Aorta (tissue), 5 donors: ENCODE results near the gene MOV10L1. TPM values are rescaled to one million over a fixed set of nuclear protein-coding genes. Genes with fewer than 3 reads are reported as not detected.
A peak's percentile ranks its signal among the peaks of the same experiment; 100 is the strongest.

Experiments used
- ATAC-seq: fragments of 200-7000 bp; cut with Tn5 transposase; one replicate; pipeline ENCODE4 v1.9.1; 2022; ENCODE audit warnings: moderate library complexity; ENCODE audit not compliant: low FRiP score
- DNase-seq, 2 donors: peaks; one replicate each; pipeline ENCODE4 v3.0.0-alpha.2; 2020
- H3K27ac ChIP-seq, 2 donors: one replicate each; pipeline ENCODE4 v1.5.1; 2013; ENCODE audit warnings: low read length in 2 of 2, mild to moderate bottlenecking in 2 of 2, moderate library complexity in 2 of 2, control low read depth in 1 of 2, inconsistent platforms in 1 of 2, low read depth in 1 of 2
- H3K27me3 ChIP-seq, 2 donors: one replicate each; pipeline ENCODE4 v1.6.1; 2013; ENCODE audit warnings: control low read depth in 1 of 2, low read length in 1 of 2, mild to moderate bottlenecking in 1 of 2, moderate library complexity in 1 of 2; ENCODE audit not compliant: insufficient read depth in 2 of 2, control insufficient read depth in 1 of 2
- H3K36me3 ChIP-seq, 2 donors: one replicate each; pipeline ENCODE4 v1.6.1; 2013; ENCODE audit warnings: control low read depth in 1 of 2, low read length in 1 of 2, mild to moderate bottlenecking in 1 of 2; ENCODE audit not compliant: insufficient read depth in 2 of 2, control insufficient read depth in 1 of 2
- H3K4me1 ChIP-seq, 2 donors: one replicate each; pipeline ENCODE4 v1.6.1; 2013; ENCODE audit warnings: low read length in 2 of 2, control low read depth in 1 of 2, mild to moderate bottlenecking in 1 of 2, moderate library complexity in 1 of 2; ENCODE audit not compliant: insufficient read depth in 2 of 2, control insufficient read depth in 1 of 2
- H3K4me3 ChIP-seq, 2 donors: one replicate each; pipeline ENCODE4 v1.5.1; 2013; ENCODE audit warnings: low read length in 2 of 2, control low read depth in 1 of 2, mild to moderate bottlenecking in 1 of 2
- H3K9me3 ChIP-seq: one replicate; pipeline ENCODE4 v1.6.1; 2013; ENCODE audit warnings: mild to moderate bottlenecking, low read length; ENCODE audit not compliant: control insufficient read depth
- WGBS, 2 donors: extraction: QIAGEN DNeasy Blood & Tissue Kit; methylation state at CpG; one replicate each; pipeline ENCODE4 v1.1.7; 2013; 5-methylcytosine and 5-hydroxymethylcytosine counted together
- intact Hi-C, 2 donors: fragments of 100-400 bp; cut with DNase I; formaldehyde crosslinking; loops; one replicate each; pipeline versions ENCODE4 v1.14.2 to v1.15.0; 2022
- polyA plus RNA-seq, 2 donors: library from polyadenylated mRNA; stranded (reverse); fragments of 200-250 nt; gene quantifications; one replicate each; pipeline ENCODE4 v1.2.3, GENCODE V29; 2013
- total RNA-seq, 2 donors: library from RNA; stranded (reverse); fragmentation: NEBNext Ultra II Directional; extraction: Animal tissue kit (Norgen Biotek cat#: 25700); gene quantifications; one replicate each; pipeline ENCODE4 v1.2.1, GENCODE V29; 2021
- donor health status: healthy with polysubstance abuse.
- donor health status: Bipolar disorder and iron deficiency.
- donor health status: DM: no; HTN: no; CAD: no.
- donor health status: DM: no; HTN: no; CAD: no.
- donor health status: DM: yes; HTN: yes; CAD: no.

Gene MOV10L1
- total and polyA plus RNA-seq, 4 donors, result 0.10 to 4.2 (median 2.4) TPM

- WGBS, 2 donors, result 93 to 96% methylated on average over 16 of the region's 16 CpGs
- H3K9me3 ChIP-seq, result no peaks in the 10 kb centered on the region
Observed at GRCh38 chr22:50047346-50047745, 42.5 kb upstream of the MOV10L1 start.

GRCh38 chr22:50048061-50048765 lies 41.6 kb upstream of the MOV10L1 start:
- intact Hi-C loops, result no loop called here
- 85 to 89% methylated on average over 12 of the region's 12 CpGs for WGBS, 2 donors
- ATAC-seq (no peak), DNase-seq (peak; percentile 13 to 41)
- no peaks in the 10 kb centered on the region for H3K4me1 ChIP-seq
- H3K27me3 ChIP-seq, result no peaks in the 10 kb centered on the region
- no peak overlapping the region for H3K27ac ChIP-seq
- no peaks in the 10 kb centered on the region for H3K9me3 ChIP-seq
- no peaks in the 10 kb centered on the region for H3K36me3 ChIP-seq
- no peak overlapping the region for H3K4me3 ChIP-seq

More at GRCh38 chr22:50047346-50047745, 42.5 kb upstream of the MOV10L1 start:
- Histone ChIP-seq H3K36me3 (no peaks in the 10 kb centered on the region), H3K4me3 (no peak overlapping the region), H3K4me1 (no peaks in the 10 kb centered on the region), H3K27me3 (no peaks in the 10 kb centered on the region), H3K27ac (no peak overlapping the region)
- DNase-seq (peak; percentile 35 to 56), ATAC-seq (no peak)
- intact Hi-C loops, result no loop called here

- peak; percentile 44 to 46 for DNase-seq
- ATAC-seq, result no peak
- intact Hi-C loops, result no loop called here
Observed at GRCh38 chr22:50048836-50049235, 41.0 kb upstream of the MOV10L1 start.

GRCh38 chr22:50049299-50050195 lies 40.3 kb upstream of the MOV10L1 start:
- H3K4me1 ChIP-seq, result no peaks in the 10 kb centered on the region
- 94% methylated on average over 36 of the region's 36 CpGs for WGBS, 2 donors
- no peaks in the 10 kb centered on the region for H3K27me3 ChIP-seq
- ATAC-seq (no peak), DNase-seq (peak; percentile 28 to 75)
- H3K36me3 ChIP-seq, result no peaks in the 10 kb centered on the region
- intact Hi-C loops, result no loop called here
- H3K27ac ChIP-seq, result no peak overlapping the region
- peaks cover 3% of the 10 kb centered on the region for H3K9me3 ChIP-seq
- H3K4me3 ChIP-seq, result no peak overlapping the region

More at GRCh38 chr22:50048836-50049235, 41.0 kb upstream of the MOV10L1 start:
- Histone ChIP-seq H3K36me3 (no peaks in the 10 kb centered on the region), H3K4me3 (no peak overlapping the region), H3K9me3 (peaks cover 3% of the 10 kb centered on the region), H3K4me1 (no peaks in the 10 kb centered on the region), H3K27me3 (no peaks in the 10 kb centered on the region), H3K27ac (no peak overlapping the region)
- WGBS, 2 donors, result 93% methylated on average over 15 to 17 of the region's 17 CpGs

- Histone ChIP-seq H3K4me3 (no peak overlapping the region), H3K27me3 (no peaks in the 10 kb centered on the region), H3K27ac (no peak overlapping the region), H3K4me1 (no peaks in the 10 kb centered on the region), H3K9me3 (peaks cover 3% of the 10 kb centered on the region), H3K36me3 (no peaks in the 10 kb centered on the region)
- WGBS, 2 donors, result 90 to 91% methylated on average over 18 of the region's 18 CpGs
- ATAC-seq (no peak), DNase-seq (peak; percentile 23 to 54)
- intact Hi-C loops, result no loop called here
Observed at GRCh38 chr22:50051930-50052329, 37.9 kb upstream of the MOV10L1 start.

GRCh38 chr22:50053861-50054260 lies 35.9 kb upstream of the MOV10L1 start:
- Histone ChIP-seq H3K4me3 (no peak overlapping the region), H3K4me1 (no peaks in the 10 kb centered on the region), H3K27me3 (no peaks in the 10 kb centered on the region), H3K9me3 (peaks cover 3% of the 10 kb centered on the region), H3K27ac (no peak overlapping the region), H3K36me3 (no peaks in the 10 kb centered on the region)
- peak in 1 of 2 donors; percentile 44 for DNase-seq
- intact Hi-C loops, result no loop called here
- ATAC-seq, result no peak
- WGBS, 2 donors, result 95% methylated on average over 18 of the region's 18 CpGs

- no peaks in the 10 kb centered on the region for H3K36me3 ChIP-seq
- ATAC-seq (no peak), DNase-seq (no peak)
- H3K9me3 ChIP-seq, result peaks cover 3% of the 10 kb centered on the region
- H3K27ac ChIP-seq, result no peak overlapping the region
- H3K27me3 ChIP-seq, result no peaks in the 10 kb centered on the region
- 84 to 88% methylated on average over 34 of the region's 34 CpGs for WGBS, 2 donors
- H3K4me1 ChIP-seq, result no peaks in the 10 kb centered on the region
- no peak overlapping the region for H3K4me3 ChIP-seq
- intact Hi-C loops, result no loop called here
Observed at GRCh38 chr22:50056214-50056972, 33.4 kb upstream of the MOV10L1 start.

- intact Hi-C loops, result no loop called here
- ATAC-seq (no peak), DNase-seq (no peak)
- Histone ChIP-seq H3K27me3 (no peaks in the 10 kb centered on the region), H3K27ac (no peak overlapping the region), H3K4me1 (no peaks in the 10 kb centered on the region), H3K36me3 (no peaks in the 10 kb centered on the region), H3K4me3 (no peak overlapping the region), H3K9me3 (peaks cover 3% of the 10 kb centered on the region)
- WGBS, 2 donors, result 94% methylated on average over 14 of the region's 14 CpGs
Observed at GRCh38 chr22:50057278-50058060, 32.3 kb upstream of the MOV10L1 start.
